ENCODE results near the gene IL11RA. TPM values are rescaled to one million over a fixed set of nuclear protein-coding genes. Genes with fewer than 3 reads are reported as not detected.

The IL11RA gene
- polyA plus RNA-seq, 1 experiment = 14.6 TPM

- Histone ChIP-seq H3K4me3 (ENCODE audit: low read depth, low read length) (peak overlapping the region; percentile 64), H3K27me3 (ENCODE audit: control insufficient read depth, insufficient read depth, low read length) (no peaks in the 10 kb centered on the region), H3K27ac (ENCODE audit: low read depth, low read length) (peak overlapping the region; percentile 22), H3K9me3 (ENCODE audit: control insufficient read depth, insufficient read depth, low read length) (no peaks in the 10 kb centered on the region)
- ChIA-PET CTCF (interaction anchor here (0.6 to 1.9 kb wide), 9 partner anchors 9 to 1381 kb away, joined by 3 to 11 read pairs (median 4); partner anchors contain the start of genes DCTN3 and GALT), POLR2A (interaction anchor here (1.2 to 1.7 kb wide), 5 partner anchors 8 to 27 kb away, joined by 5 to 9 read pairs (median 7); partner anchors contain the start of genes GALT, IL11RA and SIGMAR1)
- no peak for DNase-seq (ENCODE audit: low read depth, low spot score)
- peak; percentile 86 for TF ChIP-seq CTCF (IDR thresholded peaks at IDR 0.05; ENCODE audit: low read depth, low read length)
Observed at GRCh38 chr9:34664281-34665066, 12.5 kb downstream of the IL11RA start.

GRCh38 chr9:34665067-34665380, 13.0 kb downstream of the IL11RA start:
- Histone ChIP-seq H3K27me3 (ENCODE audit: control insufficient read depth, insufficient read depth, low read length) (no peaks in the 10 kb centered on the region), H3K4me3 (ENCODE audit: low read depth, low read length) (peak overlapping the region; percentile 64), H3K9me3 (ENCODE audit: control insufficient read depth, insufficient read depth, low read length) (no peaks in the 10 kb centered on the region), H3K27ac (ENCODE audit: low read depth, low read length) (peak overlapping the region; percentile 22)
- POLR2A ChIA-PET = interaction anchor here (1.2 to 1.7 kb wide), 5 partner anchors 9 to 28 kb away, joined by 5 to 9 read pairs (median 7); partner anchors contain the start of genes GALT, IL11RA and SIGMAR1
- DNase-seq (ENCODE audit: low read depth, low spot score) = no peak
- CTCF ChIA-PET = interaction anchor here (0.8 to 1.8 kb wide), 7 partner anchors 9 to 151 kb away, joined by 3 to 11 read pairs (median 4); partner anchors contain the start of genes DCTN3 and GALT
- no peak for TF ChIP-seq CTCF (IDR thresholded peaks at IDR 0.05; ENCODE audit: low read depth, low read length)

GRCh38 chr9:34665381-34666250, 13.6 kb downstream of the IL11RA start:
- ChIA-PET CTCF (interaction anchor here (0.8 to 2.1 kb wide), 7 partner anchors 10 to 150 kb away, joined by 3 to 11 read pairs (median 4); partner anchors contain the start of genes DCTN3 and GALT), POLR2A (interaction anchor here (1.2 to 1.7 kb wide), 5 partner anchors 10 to 28 kb away, joined by 5 to 9 read pairs (median 7); partner anchors contain the start of genes GALT, IL11RA and SIGMAR1)
- peak; percentile 85 for DNase-seq (ENCODE audit: low read depth, low spot score)
- Histone ChIP-seq H3K27ac (ENCODE audit: low read depth, low read length) (peak overlapping the region; percentile 96), H3K27me3 (ENCODE audit: control insufficient read depth, insufficient read depth, low read length) (no peaks in the 10 kb centered on the region), H3K4me3 (ENCODE audit: low read depth, low read length) (peak overlapping the region; percentile 95), H3K9me3 (ENCODE audit: control insufficient read depth, insufficient read depth, low read length) (no peaks in the 10 kb centered on the region)
- TF ChIP-seq CTCF (IDR thresholded peaks at IDR 0.05; ENCODE audit: low read depth, low read length) = no peak

DNA sequence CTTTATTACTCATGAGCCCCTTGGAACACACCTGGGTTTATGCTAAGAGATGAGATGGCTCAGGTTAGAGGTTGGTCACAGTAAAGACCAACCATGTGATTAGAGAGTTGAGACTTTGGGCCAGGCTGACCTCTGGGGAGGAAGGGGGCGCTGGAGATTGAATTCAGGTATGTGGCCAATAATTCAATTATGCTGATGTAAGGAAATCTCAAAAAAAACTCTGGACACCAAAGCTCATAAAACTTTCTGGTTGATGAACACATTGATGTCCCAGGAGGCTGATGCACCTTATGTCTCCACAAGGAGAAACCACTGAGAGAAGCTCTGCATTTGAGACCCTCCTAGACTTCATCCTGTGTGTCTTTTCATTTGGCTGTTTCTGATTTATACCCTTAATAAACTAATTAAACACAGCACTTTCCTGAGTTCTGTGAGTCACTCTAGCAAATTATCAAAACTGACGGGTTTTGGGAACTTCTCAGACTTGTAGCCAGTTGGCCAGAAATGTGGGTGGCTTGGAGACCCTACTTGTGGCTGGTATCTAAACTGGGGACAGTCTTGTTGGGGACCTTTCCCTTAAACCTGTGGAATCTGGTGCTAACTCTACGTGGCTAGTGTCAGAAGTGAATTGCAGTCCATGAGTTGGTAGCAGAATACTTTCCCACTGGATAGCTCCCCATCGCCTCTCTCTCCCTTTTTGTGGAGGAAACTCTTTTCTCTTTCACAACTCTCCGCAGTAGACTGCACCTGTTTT, 18.0 kb downstream of the IL11RA start:
- no peak overlapping the region for H3K4me3 ChIP-seq (ENCODE audit: low read depth, low read length)
- POLR2A ChIA-PET = no interaction called here
- CTCF ChIA-PET = interaction anchor here (1.1 to 1.9 kb wide), 3 partner anchors 31 to 315 kb away, joined by 3 to 6 read pairs (median 5); no protein-coding TSS in a partner anchor
- H3K9me3 ChIP-seq (ENCODE audit: control insufficient read depth, insufficient read depth, low read length) = no peaks in the 10 kb centered on the region
- peak overlapping the region; percentile 21 for H3K27ac ChIP-seq (ENCODE audit: low read depth, low read length)
- no peaks in the 10 kb centered on the region for H3K27me3 ChIP-seq (ENCODE audit: control insufficient read depth, insufficient read depth, low read length)
- no peak for DNase-seq (ENCODE audit: low read depth, low spot score)
- no peak for TF ChIP-seq CTCF (IDR thresholded peaks at IDR 0.05; ENCODE audit: low read depth, low read length)

All from AG04450 (cell line).